OCI-LY1 (cell line): Measurements from ENCODE around the gene ASIC3.

ENCODE experiments used
- H2AFZ ChIP-seq: fragments of 200-600 bp; sonication (generic), shearing (Covaris generic); 2 replicates; pipeline ENCODE4 v1.6.0; 2014; ENCODE audit warnings: antibody characterized with exemption, mild to moderate bottlenecking, low read length
- H3F3A ChIP-seq: fragments of 200-600 bp; sonication (generic), shearing (Covaris generic); 2 replicates; pipeline ENCODE4 v1.6.0; 2014; ENCODE audit warnings: mild to moderate bottlenecking, antibody characterized with exemption, low read length, moderate library complexity; ENCODE audit not compliant: insufficient read depth
- H3K27ac ChIP-seq: fragments of 200-600 bp; sonication (generic); 2 replicates; pipeline ENCODE4 v1.5.1; 2014; ENCODE audit warnings: low read length, mixed run types, mild to moderate bottlenecking, low read depth; ENCODE audit not compliant: poor library complexity, severe bottlenecking
- H3K27me3 ChIP-seq: fragments of 200-600 bp; sonication (generic); 2 replicates; pipeline ENCODE4 v1.6.0; 2014; ENCODE audit warnings: antibody characterized with exemption, mild to moderate bottlenecking, low read length, moderate library complexity; ENCODE audit not compliant: insufficient read depth
- H3K36me3 ChIP-seq: fragments of 200-600 bp; sonication (generic); 2 replicates; pipeline ENCODE4 v1.6.1; 2014; ENCODE audit warnings: mild to moderate bottlenecking, antibody characterized with exemption, low read length, moderate library complexity, mixed read lengths; ENCODE audit not compliant: insufficient read depth
- H3K4me1 ChIP-seq: fragments of 200-600 bp; sonication (generic); 2 replicates; pipeline ENCODE4 v1.5.1; 2014; ENCODE audit warnings: mild to moderate bottlenecking, low read length, moderate library complexity; ENCODE audit not compliant: insufficient read depth, severe bottlenecking
- H3K4me2 ChIP-seq: fragments of 200-600 bp; sonication (generic), shearing (Covaris generic); 2 replicates; pipeline ENCODE4 v1.6.1; 2014; ENCODE audit warnings: low read length
- H3K4me3 ChIP-seq: fragments of 200-600 bp; sonication (generic); 2 replicates; pipeline ENCODE4 v1.5.1; 2014; ENCODE audit warnings: low read length, low read depth, mild to moderate bottlenecking, mixed read lengths; ENCODE audit not compliant: poor library complexity, severe bottlenecking
- H3K79me2 ChIP-seq: fragments of 200-600 bp; shearing (Covaris generic); 2 replicates; pipeline ENCODE4 v1.6.1; 2016; ENCODE audit warnings: mixed run types, low read length, mixed read lengths; ENCODE audit not compliant: insufficient read depth
- H3K9ac ChIP-seq: fragments of 200-600 bp; sonication (generic), shearing (Covaris generic); 2 replicates; pipeline ENCODE4 v1.6.1; 2014; ENCODE audit warnings: mild to moderate bottlenecking, low read length, mixed read lengths
- H3K9me2 ChIP-seq: fragments of 200-600 bp; sonication (generic), shearing (Covaris generic); 2 replicates; pipeline ENCODE4 v1.6.1; 2014; ENCODE audit warnings: low read depth, mild to moderate bottlenecking, low read length, mixed read lengths
- H3K9me3 ChIP-seq: fragments of 200-600 bp; shearing (Covaris generic); 2 replicates; pipeline ENCODE4 v1.6.1; 2014; ENCODE audit warnings: low read length, mixed read lengths
- H4K20me1 ChIP-seq: fragments of 200-600 bp; sonication (generic), shearing (Covaris generic); 2 replicates; pipeline ENCODE4 v1.6.0; 2016; ENCODE audit warnings: mild to moderate bottlenecking, low read length; ENCODE audit not compliant: insufficient read depth
- CTCF ChIP-seq: fragments of 200-600 bp; sonication (generic), shearing (Covaris generic); IDR thresholded peaks from 2 replicates; pipeline ENCODE4 v1.5.1; 2017; ENCODE audit warnings: mild to moderate bottlenecking, antibody characterized with exemption, low read length, moderate library complexity, mixed read lengths
- EZH2 ChIP-seq: fragments of 200-600 bp; sonication (generic), shearing (Covaris generic); IDR thresholded peaks from 2 replicates; pipeline ENCODE4 v1.8.0; 2017; ENCODE audit warnings: borderline replicate concordance, mixed run types, mild to moderate bottlenecking, antibody characterized with exemption, low read length, moderate library complexity, mixed read lengths

Gene ASIC3

GRCh38 chr7:151064993-151065392 lies 16.7 kb downstream of the ASIC3 start:
- Histone ChIP-seq H3F3A (no peaks in the 10 kb centered on the region), H3K4me3 (no peak overlapping the region), H3K4me2 (no peak overlapping the region), H4K20me1 (no peaks in the 10 kb centered on the region), H3K9me3 (no peaks in the 10 kb centered on the region), H3K9ac (no peak overlapping the region), H3K27ac (no peak overlapping the region), H3K27me3 (no peaks in the 10 kb centered on the region), H3K4me1 (peaks cover 19% of the 10 kb centered on the region), H3K79me2 (no peaks in the 10 kb centered on the region; the same call in 1 of the 2 replicates), H3K36me3 (peaks cover 56% of the 10 kb centered on the region), H3K9me2 (no peaks in the 10 kb centered on the region), H2AFZ (no peak overlapping the region)
- TF ChIP-seq CTCF (no peak), EZH2 (no peak)

- peaks cover 62% of the 10 kb centered on the region for H3K36me3 ChIP-seq
- no peaks in the 10 kb centered on the region for H3K9me2 ChIP-seq
- no peaks in the 10 kb centered on the region for H3K79me2 ChIP-seq
- TF ChIP-seq EZH2 (no peak), CTCF (no peak)
- H3K4me3 ChIP-seq = no peak overlapping the region
- H3K4me1 ChIP-seq = peaks cover 16% of the 10 kb centered on the region
- H3K27me3 ChIP-seq = no peaks in the 10 kb centered on the region
- no peak overlapping the region for H3K9ac ChIP-seq
- H4K20me1 ChIP-seq = no peaks in the 10 kb centered on the region
- no peaks in the 10 kb centered on the region for H3K9me3 ChIP-seq
- H3K4me2 ChIP-seq = no peak overlapping the region
- H2AFZ ChIP-seq = no peak overlapping the region
- no peak overlapping the region for H3K27ac ChIP-seq
- no peaks in the 10 kb centered on the region for H3F3A ChIP-seq
Measured at GRCh38 chr7:151065516-151065915, 17.2 kb downstream of the ASIC3 start.

GRCh38 chr7:151066273-151066974 lies 18.1 kb downstream of the ASIC3 start:
- H2AFZ ChIP-seq = no peak overlapping the region
- H3K27ac ChIP-seq = no peak overlapping the region
- H3K9ac ChIP-seq = no peak overlapping the region
- H3K4me3 ChIP-seq = no peak overlapping the region
- no peak overlapping the region for H3K4me2 ChIP-seq
- H3K27me3 ChIP-seq = no peaks in the 10 kb centered on the region
- no peaks in the 10 kb centered on the region for H3K9me3 ChIP-seq
- H4K20me1 ChIP-seq = no peaks in the 10 kb centered on the region
- H3K4me1 ChIP-seq = peaks cover 7% of the 10 kb centered on the region
- H3K79me2 ChIP-seq = no peaks in the 10 kb centered on the region
- no peak for TF ChIP-seq CTCF
- TF ChIP-seq EZH2 = no peak
- no peaks in the 10 kb centered on the region for H3F3A ChIP-seq
- no peaks in the 10 kb centered on the region for H3K9me2 ChIP-seq
- peaks cover 71% of the 10 kb centered on the region for H3K36me3 ChIP-seq
